ENCODE measurements around the gene RPS15A.

GRCh38 chr16:18799500-18799899, 9.4 kb upstream of the RPS15A start:
- no peak for TF ChIP-seq CTCF (IDR thresholded peaks at IDR 0.05)
- no peak for TF ChIP-seq POLR2A (IDR thresholded peaks at IDR 0.05)
